Measurements from ENCODE around the gene HSF2BP.
"Not testable (repeated sequence)": the region's sequence is repeated elsewhere in the genome, so short reads cannot be mapped to it uniquely, and the experiment has no call there.

Gene HSF2BP

DNA sequence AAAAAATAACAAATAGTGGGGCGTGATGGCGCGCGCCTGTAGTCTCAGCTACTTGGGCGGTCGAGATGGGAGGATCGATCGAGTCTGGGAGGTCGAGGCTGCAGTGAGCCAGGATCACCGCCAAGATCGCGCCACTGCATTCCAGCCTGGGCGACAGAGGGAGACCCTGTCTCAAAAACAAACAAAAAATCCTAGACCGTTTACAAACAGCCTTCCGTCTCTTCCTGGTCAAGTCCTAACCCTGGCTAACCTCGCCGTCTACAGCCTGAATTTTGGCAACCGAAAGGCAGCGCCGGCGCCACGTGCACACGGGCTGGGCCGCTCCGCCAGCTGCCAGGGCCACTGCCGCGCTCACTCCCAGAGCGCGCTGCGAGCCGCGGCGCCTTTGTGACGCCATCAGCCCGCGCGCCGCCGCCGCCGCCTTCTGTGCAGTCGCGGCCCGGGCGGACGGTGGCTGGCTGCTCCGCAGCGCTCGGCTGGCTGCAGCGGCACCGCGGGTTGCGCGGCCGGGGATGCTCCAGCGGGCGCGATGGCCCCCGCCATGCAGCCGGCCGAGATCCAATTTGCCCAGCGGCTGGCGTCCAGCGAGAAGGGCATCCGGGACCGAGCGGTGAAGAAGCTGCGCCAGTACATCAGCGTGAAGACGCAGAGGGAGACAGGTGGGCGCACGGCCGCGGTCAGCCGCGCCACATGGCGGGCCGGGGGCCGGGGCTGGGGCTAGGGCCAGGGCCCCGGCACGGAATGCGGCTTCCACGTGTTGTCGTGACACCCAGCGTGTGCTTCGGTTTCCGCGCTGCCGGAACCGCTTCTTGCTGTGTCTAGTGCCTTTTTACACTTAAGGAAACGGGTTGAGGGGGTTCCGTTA lies at the start of gene HSF2BP, which contains the start of gene RRP1B:
HSF2BP (minus strand) TSS at position 353 of the 865 bp plus-strand sequence. CDS start 1,392 bp downstream, outside the sequence.
RRP1B (plus strand) TSS at position 425 of the 865 bp plus-strand sequence; CDS start at position 530, 105 bp downstream.
- peak; percentile 83 for DNase-seq (ENCODE audit: low read depth)

DNA sequence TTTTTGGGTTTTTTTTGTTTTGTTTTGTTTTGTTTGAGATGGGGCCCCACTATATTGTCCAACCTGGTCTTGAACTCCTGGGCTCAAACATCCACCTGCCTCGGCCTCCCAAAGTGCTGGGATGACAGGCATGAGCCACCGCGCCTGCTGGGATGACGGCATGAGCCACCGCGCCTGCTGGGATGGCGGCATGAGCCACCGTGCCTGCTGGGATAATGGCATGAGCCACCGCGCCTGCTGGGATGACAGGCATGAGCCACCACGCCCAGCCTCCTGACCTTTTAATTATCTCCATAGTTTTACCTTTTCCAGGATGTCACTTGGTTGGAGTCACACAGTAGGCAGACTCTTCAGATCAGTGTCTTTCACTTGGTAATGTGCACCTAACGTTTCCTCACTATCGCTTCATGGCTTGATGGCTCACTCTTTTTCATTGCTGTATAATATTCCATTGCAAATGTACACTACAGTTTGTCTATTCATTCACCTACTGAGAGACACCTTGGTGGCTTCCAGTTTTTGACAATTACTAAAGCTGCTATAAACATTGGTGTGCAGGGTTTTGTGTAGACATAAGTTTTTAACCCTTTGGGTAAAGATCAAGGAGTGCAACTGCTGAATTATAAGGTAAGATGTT lies 49.6 kb upstream of the HSF2BP start:
- DNase-seq (ENCODE audit: low read depth), result no peak

DNA sequence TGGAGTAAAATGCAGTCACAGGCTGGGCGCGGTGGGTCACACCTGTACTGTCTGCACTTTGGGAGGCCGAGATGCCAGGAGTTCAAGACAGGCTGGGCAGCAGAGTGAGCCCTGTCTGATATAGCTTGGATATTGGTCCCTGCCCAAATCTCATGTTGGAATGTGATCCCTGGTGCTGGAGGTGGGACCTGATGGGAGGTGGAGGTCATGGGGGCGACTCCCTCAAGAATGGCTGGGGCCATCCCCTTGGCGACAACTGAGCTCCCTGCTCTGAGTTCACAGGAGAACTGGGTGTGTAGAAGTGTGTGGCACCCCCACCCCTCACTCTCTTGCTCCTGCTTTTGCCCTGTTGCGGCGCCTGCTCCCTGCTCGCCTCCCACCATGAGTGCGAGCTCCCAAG lies 48.2 kb upstream of the HSF2BP start:
- no peak for DNase-seq (ENCODE audit: low read depth)

DNA sequence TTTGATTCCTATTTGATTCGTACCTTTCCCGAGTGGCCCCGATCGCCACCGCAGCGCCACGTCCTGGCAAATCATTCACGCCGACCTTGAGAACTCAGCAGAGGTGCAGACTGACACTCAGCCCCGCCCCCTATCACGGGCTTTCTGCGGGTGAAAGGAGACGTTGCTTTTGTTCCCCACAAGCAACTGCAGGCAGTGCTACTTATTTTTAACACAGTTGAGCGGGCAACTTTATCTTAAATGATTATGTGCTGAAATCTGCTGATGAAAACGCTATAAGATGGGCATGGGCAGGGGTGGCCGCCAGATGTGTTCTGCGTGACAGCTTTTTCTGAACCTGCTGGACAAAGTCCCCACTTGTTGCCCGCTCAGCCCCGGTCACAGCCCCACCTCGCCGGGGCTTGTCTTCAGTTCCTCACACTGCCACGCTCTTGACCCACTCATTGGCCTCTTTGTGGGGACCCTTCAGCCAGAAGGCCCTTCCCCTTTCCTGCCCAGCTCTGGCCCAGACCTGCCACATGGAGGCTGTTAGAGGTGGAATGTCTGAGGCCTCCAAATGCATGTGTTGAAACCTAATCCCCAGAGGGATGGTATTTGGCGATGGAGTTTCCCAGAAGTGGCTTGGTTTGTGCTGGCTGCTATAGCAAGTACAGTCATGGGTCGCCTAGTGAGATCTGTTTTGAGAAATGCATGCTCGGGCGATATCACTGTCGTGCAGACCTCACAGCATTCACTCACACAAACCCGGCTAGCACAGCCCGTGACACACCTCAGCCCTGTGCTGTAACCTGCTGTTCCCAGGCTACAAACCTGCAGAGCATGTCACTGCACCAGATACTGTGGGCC lies 44.0 kb upstream of the HSF2BP start:
- DNase-seq (ENCODE audit: low read depth), result peak; percentile 94

DNA sequence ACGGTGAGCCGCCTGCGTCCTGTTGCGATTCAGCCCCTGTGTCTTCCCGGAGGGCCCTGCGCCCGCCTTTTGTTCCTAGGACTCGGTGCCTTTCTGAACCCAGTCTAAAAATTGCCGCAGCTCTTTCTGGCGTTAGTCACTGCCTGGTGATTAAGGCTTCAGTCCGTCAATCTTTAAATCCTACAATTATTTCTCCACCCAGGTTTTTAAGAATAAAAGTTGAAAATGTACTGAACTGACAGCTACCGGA lies 43.4 kb upstream of the HSF2BP start:
- no peak for DNase-seq (ENCODE audit: low read depth)

DNA sequence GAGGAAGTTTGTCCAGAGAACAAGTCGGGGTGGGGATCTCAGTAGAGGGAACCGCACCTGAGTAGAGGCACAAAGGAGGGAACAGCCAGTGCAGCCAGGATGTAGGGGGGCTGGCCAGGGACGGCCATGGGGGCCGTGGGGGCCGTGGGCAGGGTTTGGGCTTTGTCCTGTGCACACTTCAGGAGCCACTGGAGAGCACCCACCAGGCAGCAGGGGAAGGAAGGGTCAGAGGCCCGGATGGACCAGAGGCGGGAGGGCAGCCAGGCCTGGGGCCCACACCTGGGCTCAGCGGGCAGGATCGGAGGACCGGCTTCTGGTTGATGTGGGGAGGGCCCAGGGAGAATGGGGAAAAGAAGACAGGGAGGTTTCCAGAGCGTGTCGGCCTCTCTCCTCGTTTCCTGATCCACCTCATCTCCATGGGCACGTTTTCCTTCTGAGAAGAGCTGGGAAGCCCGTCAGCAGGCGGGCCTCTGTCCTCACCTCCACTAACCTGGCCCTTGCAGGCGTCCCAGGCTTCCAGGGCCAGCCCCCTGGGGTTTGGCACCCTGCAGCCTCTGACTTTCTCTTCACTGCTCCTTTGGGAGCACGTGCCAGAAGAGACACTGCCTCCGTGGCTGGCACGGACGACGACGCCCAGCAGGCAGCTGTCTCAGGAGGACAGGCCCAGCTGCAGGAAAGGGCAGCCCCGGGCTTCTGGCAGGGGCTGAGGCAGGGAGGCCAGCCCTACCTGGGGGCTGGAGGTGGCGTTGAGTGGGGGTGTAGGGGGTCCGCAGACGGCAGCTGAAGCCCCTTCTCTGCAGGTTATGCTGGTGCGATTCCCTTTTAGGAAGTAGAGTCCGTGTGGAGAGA lies 42.9 kb upstream of the HSF2BP start:
- no peak for DNase-seq (ENCODE audit: low read depth)

DNA sequence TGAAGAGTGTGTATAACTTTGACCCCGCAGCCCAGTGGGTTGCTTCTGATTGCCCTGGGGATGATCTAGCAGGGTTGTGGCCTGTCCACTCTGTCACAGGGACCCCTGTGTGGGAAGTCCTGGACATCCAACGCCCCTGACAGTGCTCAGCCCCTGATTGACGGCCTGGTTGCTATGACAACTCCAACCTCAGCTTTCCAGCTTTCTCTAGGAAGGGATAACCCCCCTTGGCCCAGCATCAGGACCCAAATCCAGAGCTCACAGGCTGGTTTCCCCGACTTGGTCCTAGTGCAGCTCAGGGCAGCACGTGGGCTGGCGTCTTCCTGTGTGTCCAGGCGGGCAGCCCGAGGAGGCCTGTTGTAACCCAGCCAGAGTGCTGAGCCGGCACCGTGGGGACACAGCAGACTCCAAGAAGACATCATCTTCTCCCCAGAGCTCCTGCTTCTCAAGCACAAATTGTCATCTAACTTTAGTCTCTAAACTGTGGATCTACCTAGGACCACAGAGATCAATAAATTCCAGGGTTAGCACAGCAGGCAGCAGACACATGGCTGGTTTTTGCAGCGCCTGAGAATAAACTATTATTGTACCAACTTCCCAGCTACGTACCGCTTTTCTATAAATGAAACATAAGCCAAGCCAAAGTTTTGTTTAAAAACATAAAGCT lies 40.8 kb upstream of the HSF2BP start:
- no peak for DNase-seq (ENCODE audit: low read depth)

DNA sequence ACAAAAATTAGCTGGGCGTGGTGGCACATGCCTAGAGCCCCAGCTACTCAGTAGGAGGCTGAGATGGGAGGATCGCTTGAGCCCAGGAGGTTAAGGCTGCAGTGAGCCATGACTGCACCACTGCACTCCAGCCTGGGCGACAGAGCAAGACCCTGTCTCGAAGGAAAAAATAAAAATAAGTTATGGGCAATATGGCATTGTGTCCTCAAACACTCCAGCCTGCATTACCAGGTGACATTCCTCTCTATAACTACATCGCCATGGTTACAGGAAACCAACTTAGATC lies 40.1 kb upstream of the HSF2BP start:
- DNase-seq (ENCODE audit: low read depth), result not testable (repeated sequence)

DNA sequence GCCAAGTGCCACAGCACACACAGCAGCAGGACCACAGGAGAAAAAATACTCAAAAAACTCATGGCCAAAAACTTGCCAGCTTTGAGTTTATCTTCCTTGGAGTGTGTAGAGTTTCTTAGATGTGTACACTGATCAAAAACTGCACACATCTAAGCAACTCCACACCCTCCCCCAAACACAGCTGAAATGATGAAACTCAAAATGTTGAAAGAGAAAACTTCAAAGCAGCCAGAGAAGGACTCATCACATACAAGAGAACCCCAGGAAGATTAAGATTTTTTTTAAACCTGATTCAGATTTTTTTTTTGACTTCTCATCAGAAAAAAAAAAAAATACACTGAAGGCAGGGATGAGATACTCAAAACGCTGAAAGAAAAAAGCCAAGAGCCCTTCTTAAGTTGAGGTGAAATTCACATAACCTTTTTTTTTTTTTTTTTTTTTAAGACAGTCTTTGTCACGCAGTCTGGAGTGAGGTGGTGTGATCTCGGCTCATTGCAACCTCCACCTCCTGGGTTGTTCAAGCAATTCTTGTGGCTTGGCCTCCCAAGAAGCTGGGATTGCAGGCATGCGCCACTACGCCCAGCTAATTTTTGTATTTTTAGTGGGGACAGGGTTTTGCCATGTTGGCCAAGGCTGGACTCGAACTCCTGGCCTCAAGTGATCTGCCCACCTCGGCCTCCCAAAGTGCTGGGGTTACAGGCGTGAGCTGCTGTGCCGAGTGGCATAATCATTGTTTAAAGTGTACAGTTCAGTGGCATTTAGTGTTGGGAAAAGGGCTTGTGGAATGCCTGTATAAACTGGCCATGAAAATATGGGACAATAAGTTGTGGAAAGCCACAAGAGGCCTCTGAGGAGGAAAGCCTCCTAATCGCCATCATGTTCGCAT lies 38.7 kb upstream of the HSF2BP start:
- peak; percentile 73 for DNase-seq (ENCODE audit: low read depth)

DNA sequence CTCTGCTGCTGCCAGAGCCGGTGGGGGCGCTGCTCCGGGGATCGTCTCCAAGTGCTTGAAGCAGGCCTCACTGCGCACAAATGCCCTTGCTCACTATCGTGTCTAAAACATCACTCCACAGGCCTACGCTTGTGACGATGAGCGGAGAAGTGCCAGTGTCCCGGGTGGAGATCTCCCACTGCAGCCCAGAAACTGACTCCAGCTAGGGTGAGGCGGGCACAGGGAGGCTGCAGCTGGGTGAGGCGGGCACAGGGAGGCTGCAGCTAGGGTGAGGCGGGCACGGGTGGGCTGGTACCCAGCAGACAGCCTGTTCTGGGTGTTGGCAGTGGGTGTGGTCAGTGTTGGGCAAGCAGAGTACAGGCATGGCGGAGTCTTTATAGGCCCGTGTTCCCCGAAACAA lies 36.9 kb upstream of the HSF2BP start:
- DNase-seq (ENCODE audit: low read depth), result no peak

DNA sequence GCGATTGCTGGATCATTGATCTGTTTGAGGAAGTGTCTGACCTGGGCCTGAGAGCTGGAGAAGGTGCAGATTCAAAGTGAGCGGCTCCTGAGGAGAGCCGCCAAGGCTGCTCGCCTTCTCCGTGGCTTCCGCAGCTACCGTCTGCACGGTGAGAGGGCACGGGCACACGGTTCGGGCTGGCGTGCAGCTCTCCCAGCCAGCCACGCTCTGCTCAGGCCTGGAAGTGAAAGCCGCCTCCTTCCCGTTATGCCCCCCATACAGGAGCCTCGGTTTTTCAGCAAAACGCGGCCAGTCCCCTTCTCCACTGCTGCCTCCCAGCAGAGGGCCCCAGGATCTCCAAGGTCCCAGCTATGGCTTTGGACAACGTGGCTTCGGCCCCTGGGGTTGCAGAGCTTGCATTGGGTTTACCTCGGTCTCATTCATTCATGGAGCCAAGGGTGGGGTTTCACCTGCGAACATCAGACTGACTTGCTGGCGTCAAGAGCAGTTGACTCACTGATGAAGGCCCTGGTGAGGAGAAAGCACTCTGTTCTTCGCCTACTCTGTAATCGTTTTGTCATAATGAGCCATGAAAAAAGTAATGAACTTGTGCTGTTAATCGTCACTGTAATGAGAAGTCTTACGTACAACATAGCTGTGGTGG lies 35.3 kb upstream of the HSF2BP start:
- no peak for DNase-seq (ENCODE audit: low read depth)

DNA sequence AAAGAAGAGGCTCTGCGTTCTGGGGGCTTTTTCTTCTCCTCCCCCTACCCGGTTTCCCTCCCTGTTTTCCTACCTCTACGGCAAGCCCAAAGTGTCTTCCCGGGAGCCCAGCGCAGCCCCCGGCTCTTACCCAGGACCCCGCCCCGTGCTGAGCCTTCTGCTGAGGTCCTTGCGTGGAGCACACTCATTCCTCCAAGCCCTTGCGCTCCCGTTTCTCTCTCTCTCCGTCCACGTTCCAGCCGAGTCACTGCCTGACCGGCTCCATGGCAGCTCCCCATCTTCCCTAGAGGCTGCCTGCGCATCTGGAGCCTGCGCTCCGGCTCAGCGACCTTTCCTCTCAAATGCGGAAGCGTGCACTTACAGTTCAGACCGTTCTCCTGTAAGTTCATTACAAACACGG lies 34.7 kb upstream of the HSF2BP start:
- DNase-seq (ENCODE audit: low read depth), result no peak

DNA sequence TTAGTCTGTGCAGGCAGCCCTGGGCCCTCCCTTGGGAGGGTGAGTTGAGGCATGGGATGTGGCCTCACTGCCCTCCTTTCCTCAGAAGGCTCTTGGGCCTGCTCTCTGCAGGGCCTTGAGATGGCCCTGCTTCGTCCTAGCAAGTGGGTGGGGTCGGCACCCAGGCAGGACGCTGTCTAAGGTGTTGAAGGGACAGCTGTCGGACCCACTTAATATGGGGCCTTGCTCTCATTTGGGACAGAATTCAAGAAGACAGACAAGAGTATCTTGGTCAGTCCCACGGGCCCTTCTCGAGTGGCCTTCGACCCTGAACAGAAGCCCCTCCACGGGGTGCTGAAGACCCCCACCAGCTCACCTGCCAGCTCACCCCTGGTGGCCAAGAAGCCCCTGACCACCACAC lies 33.7 kb upstream of the HSF2BP start:
- DNase-seq (ENCODE audit: low read depth), result no peak

DNA sequence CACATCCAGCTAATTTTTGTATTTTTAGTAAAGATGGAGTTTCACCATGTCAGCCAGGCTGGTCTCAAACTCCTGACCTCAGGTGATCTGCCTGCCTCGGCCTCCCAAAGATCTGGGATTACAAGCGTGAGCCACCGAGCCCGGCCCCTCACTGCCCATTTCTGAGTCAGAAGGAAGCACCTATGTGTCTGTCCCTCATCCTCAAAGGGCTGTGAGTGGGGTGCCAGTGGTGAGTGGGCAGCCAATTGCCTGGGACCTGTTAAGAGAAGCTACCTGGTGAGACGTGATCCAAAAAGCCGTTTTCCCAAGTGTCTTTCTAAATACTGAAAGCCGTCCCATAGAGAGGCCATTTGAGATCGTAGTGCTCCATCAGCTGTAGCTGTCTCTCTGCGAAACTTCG lies 32.5 kb upstream of the HSF2BP start:
- no peak for DNase-seq (ENCODE audit: low read depth)

DNA sequence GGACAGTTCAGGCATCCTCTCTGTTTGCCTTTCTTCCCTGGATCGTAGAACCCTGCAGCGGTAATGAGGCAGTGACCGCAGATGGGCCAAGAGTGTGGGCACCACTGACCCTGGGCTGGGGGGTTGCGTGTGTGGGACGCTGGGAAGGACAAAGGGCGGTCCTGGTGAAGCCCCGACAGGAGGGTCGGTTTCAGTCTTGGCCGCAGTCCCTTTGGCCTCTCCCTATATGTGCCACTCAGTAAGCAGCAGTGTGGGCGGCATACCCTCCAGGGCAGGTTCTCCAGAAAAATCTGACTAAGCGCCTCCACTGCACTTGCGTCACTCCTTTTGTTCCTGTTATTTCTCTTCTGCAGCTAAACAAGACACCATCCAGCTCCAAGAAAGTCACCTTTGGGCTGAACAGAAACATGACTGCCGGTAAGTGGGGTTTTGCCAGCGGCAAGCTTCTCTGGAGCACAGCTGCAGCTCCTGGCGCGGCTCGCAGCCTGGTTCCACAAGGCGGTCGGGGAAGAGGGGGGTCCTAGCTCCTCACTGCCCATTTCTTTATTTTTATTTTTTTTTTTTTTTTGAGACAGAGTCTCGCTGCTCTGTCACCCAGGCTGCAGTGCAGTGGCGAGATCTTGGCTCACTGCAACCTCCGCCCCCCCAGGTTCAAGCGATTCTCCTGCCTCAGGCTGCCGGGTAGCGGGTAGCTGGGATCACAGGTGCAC lies 32.0 kb upstream of the HSF2BP start:
- DNase-seq (ENCODE audit: low read depth), result no peak

DNA sequence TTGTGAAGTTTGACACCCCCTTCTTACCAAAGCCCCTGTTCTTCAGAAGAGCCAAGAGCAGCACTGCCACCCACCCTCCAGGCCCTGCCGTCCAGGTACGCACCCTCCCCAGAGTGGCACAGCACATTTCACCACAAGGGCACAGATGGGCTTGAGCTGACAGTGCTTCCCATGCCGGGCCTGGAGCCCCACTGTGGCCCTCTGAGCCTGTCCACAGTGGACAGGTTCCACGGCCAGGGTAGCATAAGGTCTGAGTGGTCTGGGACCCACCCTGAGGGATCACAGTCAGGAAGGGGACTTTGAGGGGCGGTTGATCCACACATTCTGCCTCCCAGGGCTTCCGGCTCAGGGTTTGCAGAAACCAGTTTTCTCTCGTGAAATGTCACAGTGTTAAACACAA lies 31.1 kb upstream of the HSF2BP start:
- no peak for DNase-seq (ENCODE audit: low read depth)

DNA sequence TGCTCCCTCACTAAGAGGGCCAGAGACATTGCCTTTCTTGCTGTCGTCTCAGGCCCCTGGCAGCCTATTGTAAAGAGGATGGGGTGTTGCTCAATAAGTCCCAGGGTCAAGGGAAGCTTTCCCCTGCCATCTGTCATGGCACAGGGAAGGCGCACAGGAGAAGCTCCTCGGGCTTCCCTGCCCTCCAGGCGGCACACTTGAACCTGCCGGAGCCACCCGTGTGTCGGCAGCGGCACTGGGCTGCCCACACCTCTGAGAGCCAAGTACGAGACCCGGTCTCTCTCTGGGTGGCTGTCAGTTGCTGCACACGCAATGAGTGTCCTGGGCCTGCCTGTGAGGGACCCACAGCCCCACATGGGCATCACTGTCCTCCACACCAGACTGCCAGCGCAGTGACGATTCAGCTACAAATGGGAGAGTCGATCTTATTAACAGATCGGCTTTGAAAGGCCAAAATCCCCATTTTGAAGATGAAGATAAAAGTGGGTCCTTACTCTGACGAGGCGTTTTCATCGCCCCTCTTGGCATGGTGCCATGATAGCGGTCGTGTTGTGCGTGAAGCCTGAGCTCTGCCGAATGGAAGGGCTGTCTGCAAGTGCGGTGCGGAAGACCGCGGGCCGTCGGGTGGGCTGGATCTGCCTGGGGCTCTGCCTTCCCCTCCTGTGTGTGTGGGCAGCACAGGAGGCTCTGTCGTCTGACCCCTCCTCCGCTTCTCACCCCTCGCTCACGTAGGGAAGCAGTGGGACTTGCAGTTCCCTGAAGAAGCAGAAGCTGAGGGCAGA lies 30.5 kb upstream of the HSF2BP start:
- no peak for DNase-seq (ENCODE audit: low read depth)

DNA sequence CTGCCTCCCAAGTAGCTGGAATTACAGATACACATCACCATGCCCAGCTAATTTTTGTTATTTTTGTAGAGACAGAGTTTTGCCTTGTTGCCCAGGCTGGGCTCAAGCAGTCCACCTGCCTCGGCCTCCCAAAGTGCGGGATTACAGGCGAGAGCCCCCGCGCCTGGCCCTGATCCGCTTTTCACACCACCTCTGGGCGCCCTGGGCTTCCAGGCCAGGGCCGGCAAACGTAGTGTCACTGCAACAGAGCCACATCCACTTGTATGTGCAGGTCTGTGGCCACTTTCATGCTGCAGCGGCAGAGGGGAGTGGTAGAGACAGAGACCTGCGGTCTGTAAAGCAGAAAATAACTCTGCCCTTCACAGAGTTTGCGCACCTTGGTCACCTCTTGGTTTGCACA lies 29.6 kb upstream of the HSF2BP start:
- DNase-seq (ENCODE audit: low read depth), result no peak
